HG02970 (cell line): ENCODE data around the gene MAML2.

ENCODE experiments used
- ATAC-seq: cut with Tn5 transposase; IDR thresholded peaks from one replicate; pipeline ENCODE4 v1.9.1; 2021; ENCODE audit warnings: mild to moderate bottlenecking, moderate library complexity, moderate number of reproducible peaks; ENCODE audit not compliant: unreplicated experiment, low FRiP score

MAML2 gene

GRCh38 chr11:96110302-96110701 is 232.7 kb downstream of the MAML2 start:
- ATAC-seq, result no peak

- ATAC-seq, result no peak
These were observed 233.5 kb downstream of the MAML2 start for GRCh38 chr11:96109331-96110030.

GRCh38 chr11:96107143-96107824 is 235.7 kb downstream of the MAML2 start:
- ATAC-seq, result no peak

- no peak for ATAC-seq
These were observed 236.3 kb downstream of the MAML2 start for GRCh38 chr11:96106645-96107044.

- ATAC-seq, result no peak
These were observed 237.1 kb downstream of the MAML2 start for GRCh38 chr11:96105944-96106343.

- no peak for ATAC-seq
These were observed 237.6 kb downstream of the MAML2 start for GRCh38 chr11:96105197-96105895.

- ATAC-seq, result no peak
These were observed 238.5 kb downstream of the MAML2 start for GRCh38 chr11:96104496-96104895.

- no peak for ATAC-seq
These were observed 239.3 kb downstream of the MAML2 start for GRCh38 chr11:96103721-96104120.

- ATAC-seq, result no peak
These were observed 239.9 kb downstream of the MAML2 start for GRCh38 chr11:96103102-96103501.

GRCh38 chr11:96102664-96103078 is 240.3 kb downstream of the MAML2 start:
- no peak for ATAC-seq

- no peak for ATAC-seq
These were observed 241.8 kb downstream of the MAML2 start for GRCh38 chr11:96101146-96101545.

- no peak for ATAC-seq
These were observed 244.3 kb downstream of the MAML2 start for GRCh38 chr11:96098511-96099241.

GRCh38 chr11:96097844-96098421 is 245.1 kb downstream of the MAML2 start:
- no peak for ATAC-seq

- no peak for ATAC-seq
These were observed 246.6 kb downstream of the MAML2 start for GRCh38 chr11:96096360-96096759.

GRCh38 chr11:96095884-96096303 is 247.1 kb downstream of the MAML2 start:
- ATAC-seq, result no peak

GRCh38 chr11:96094156-96094555 is 248.8 kb downstream of the MAML2 start:
- ATAC-seq, result no peak

- ATAC-seq, result no peak
These were observed 250.5 kb downstream of the MAML2 start for GRCh38 chr11:96092511-96092910.

- ATAC-seq, result no peak
These were observed 251.5 kb downstream of the MAML2 start for GRCh38 chr11:96091476-96091875.

- no peak for ATAC-seq
These were observed 252.3 kb downstream of the MAML2 start for GRCh38 chr11:96090711-96091110.

- no peak for ATAC-seq
These were observed 254.1 kb downstream of the MAML2 start for GRCh38 chr11:96088914-96089313.
